Sigmoid colon (tissue), 4 donors: ENCODE results near the gene MAST2.

ENCODE experiments used
- CTCF ChIP-seq, 4 experiments: fragments of 450-650 bp in 3 of 4; fragments of 200-600 bp in 1 of 4; IDR thresholded peaks; one replicate each; pipeline ENCODE4 v1.5.1; 2016 to 2019; ENCODE audit warnings: antibody characterized with exemption in 4 of 4, mild to moderate bottlenecking in 3 of 4, moderate library complexity in 2 of 4
- POLR2AphosphoS5 ChIP-seq, 4 donors: sonication (generic); formaldehyde crosslinking; IDR thresholded peaks; one replicate each; pipeline ENCODE4 v1.6.1; 2017; ENCODE audit warnings: antibody characterized with exemption in 4 of 4

GRCh38 chr1:46004492-46004891 is 201.1 kb downstream of the MAST2 start:
- no peak for TF ChIP-seq POLR2AphosphoS5 (IDR thresholded peaks at IDR 0.05)
- no peak for TF ChIP-seq CTCF (IDR thresholded peaks at IDR 0.05)
